Endothelial cell of umbilical vein (primary cell): ENCODE measurements around the gene EEF1E1. TPM values are rescaled to one million over a fixed set of nuclear protein-coding genes. Genes with fewer than 3 reads are reported as not detected.

ENCODE experiments used
- BruUV-seq: library from RNA; stranded (reverse); fragments of 400-500 nt; replicated peaks from 2 replicates; lab custom pipeline; 2021; lab: Mats Ljungman, UMichigan
- CTCF ChIA-PET: fragments of 300-600, 350-600 bp; sonication (Branson Sonifier 250); formaldehyde crosslinking; loops from one replicate; lab custom pipeline; 2021; ENCODE audit warnings: antibody characterized with exemption, inconsistent platforms; lab: Charles Lee
- POLR2A ChIA-PET: fragments of 300-600, 350-600 bp; sonication (Branson Sonifier 250); formaldehyde crosslinking; loops from one replicate; lab custom pipeline; 2021; ENCODE audit warnings: antibody characterized with exemption, inconsistent platforms; lab: Charles Lee
- DNase-seq: peaks from one replicate; pipeline ENCODE4 v3.0.0-alpha.2; 2011; ENCODE audit warnings: low read depth, low spot score
- FAIRE-seq: peaks from 2 replicates; lab custom pipeline; 2011; peaks lifted over from hg19 to GRCh38; lab: Jason Lieb, UNC
- H2AFZ ChIP-seq: 2 replicates; pipeline ENCODE4 v1.6.0; 2012; ENCODE audit warnings: low read depth, low read length, control low read depth, inconsistent platforms
- H3K27ac ChIP-seq: 2 replicates; pipeline ENCODE4 v1.5.1; 2011; ENCODE audit warnings: low read depth, mild to moderate bottlenecking, control low read depth, low read length, moderate library complexity; ENCODE audit not compliant: insufficient read depth
- H3K27me3 ChIP-seq, 2 experiments: 2 replicates each; pipeline versions ENCODE4 v1.6.0 to v1.6.1; 2011; ENCODE audit warnings: low read length in 2 of 2, mixed read lengths in 1 of 2; ENCODE audit not compliant: control insufficient read depth in 2 of 2, insufficient read depth in 2 of 2
- H3K36me3 ChIP-seq, 2 experiments: 2 replicates in 1 of 2; 3 replicates in 1 of 2; pipeline ENCODE4 v1.5.1; 2011; ENCODE audit warnings: low read length in 2 of 2, mild to moderate bottlenecking in 1 of 2, moderate library complexity in 1 of 2; ENCODE audit not compliant: control insufficient read depth in 2 of 2, insufficient read depth in 2 of 2; ENCODE audit errors: extremely low read depth in 1 of 2
- H3K4me1 ChIP-seq: 3 replicates; pipeline ENCODE4 v1.5.1; 2011; ENCODE audit warnings: mild to moderate bottlenecking, low read length; ENCODE audit not compliant: control insufficient read depth, insufficient read depth; ENCODE audit errors: extremely low read depth
- H3K4me2 ChIP-seq: 2 replicates; pipeline ENCODE4 v1.6.1; 2011; ENCODE audit warnings: low read length, control low read depth, mixed read lengths; ENCODE audit not compliant: insufficient read depth
- H3K4me3 ChIP-seq, 3 experiments: fragments of 200-600 bp in 1 of 3; sonication (generic), shearing (Covaris generic) in 1 of 3; replicated peaks in 1 of 3; 2 replicates each; pipeline ENCODE4 v1.5.1; 2011 to 2016; ENCODE audit warnings: control low read depth in 3 of 3, low read length in 3 of 3, mild to moderate bottlenecking in 2 of 3, inconsistent platforms in 1 of 3, low read depth in 1 of 3, moderate library complexity in 1 of 3; ENCODE audit not compliant: insufficient read depth in 1 of 3
- H3K79me2 ChIP-seq: 2 replicates; pipeline ENCODE4 v1.6.0; 2012; ENCODE audit warnings: low read length, inconsistent platforms; ENCODE audit not compliant: control insufficient read depth, insufficient read depth
- H3K9ac ChIP-seq: replicated peaks from 2 replicates; pipeline ENCODE3; 2011; ENCODE audit warnings: low read length, control low read depth; ENCODE audit not compliant: insufficient read depth; ENCODE audit errors: extremely low read depth
- H3K9me1 ChIP-seq: replicated peaks from 3 replicates; pipeline ENCODE4 v1.6.0; 2011; ENCODE audit warnings: mild to moderate bottlenecking, low read length; ENCODE audit not compliant: control insufficient read depth, insufficient read depth; ENCODE audit errors: extremely low read depth
- H3K9me3 ChIP-seq: replicated peaks from 2 replicates; pipeline ENCODE4 v1.5.1; 2012; ENCODE audit warnings: low read length, inconsistent platforms; ENCODE audit not compliant: control insufficient read depth, insufficient read depth
- H4K20me1 ChIP-seq: replicated peaks from 2 replicates; pipeline ENCODE3; 2011; ENCODE audit warnings: mild to moderate bottlenecking, low read length; ENCODE audit not compliant: control insufficient read depth, insufficient read depth; ENCODE audit errors: extremely low read depth
- CTCF ChIP-seq, 2 donors: IDR thresholded peaks; 1 replicate in 1 of 2; 2 replicates in 1 of 2; pipeline ENCODE4 v1.5.1; 2011; ENCODE audit warnings: low read length in 2 of 2, mild to moderate bottlenecking in 2 of 2, moderate library complexity in 2 of 2, control low read depth in 1 of 2, inconsistent platforms in 1 of 2, low read depth in 1 of 2; ENCODE audit not compliant: insufficient read depth in 1 of 2; ENCODE audit errors: extremely low read depth in 1 of 2
- EZH2 ChIP-seq: IDR thresholded peaks from 2 replicates; pipeline ENCODE4 v1.6.1; 2012; ENCODE audit warnings: borderline replicate concordance, low read depth, mild to moderate bottlenecking, moderate library complexity, low read length, inconsistent platforms; ENCODE audit not compliant: severe bottlenecking
- FOS ChIP-seq: IDR thresholded peaks from 2 replicates; pipeline ENCODE4 v1.6.1; 2011; ENCODE audit warnings: mild to moderate bottlenecking, low read length, moderate library complexity, borderline replicate concordance; ENCODE audit not compliant: insufficient read depth
- GATA2 ChIP-seq: IDR thresholded peaks from 2 replicates; pipeline ENCODE4 v1.7.0; 2011; ENCODE audit warnings: low read depth, mild to moderate bottlenecking, moderate library complexity, mixed read lengths, low read length; ENCODE audit not compliant: insufficient read length, insufficient read depth
- JUN ChIP-seq: IDR thresholded peaks from 2 replicates; pipeline ENCODE4 v1.6.1; 2011; ENCODE audit warnings: borderline replicate concordance, low read depth; ENCODE audit not compliant: insufficient read length, insufficient read depth
- MAX ChIP-seq: IDR thresholded peaks from 2 replicates; pipeline ENCODE4 v1.6.1; 2011; ENCODE audit not compliant: insufficient read depth, insufficient read length
- MYC ChIP-seq: IDR thresholded peaks from one replicate; pipeline ENCODE4 v1.6.1; 2011; ENCODE audit warnings: mild to moderate bottlenecking, low read depth, low read length
- POLR2A ChIP-seq: IDR thresholded peaks from 2 replicates; pipeline ENCODE4 v1.6.1; 2012; ENCODE audit warnings: low read depth, mild to moderate bottlenecking, control low read depth, low read length
- POLR2AphosphoS5 ChIP-seq: IDR thresholded peaks from 2 replicates; pipeline ENCODE4 v1.6.1; 2012; ENCODE audit warnings: low read depth, mild to moderate bottlenecking, control low read depth, low read length, moderate library complexity; ENCODE audit not compliant: insufficient read depth
- dilution Hi-C: fragments of 300-500 bp; cut with MboI; formaldehyde crosslinking; loops from one replicate; pipeline ENCODE4 v1.15.0; 2019; ENCODE audit warnings: low sequenced_read_pairs; ENCODE audit not compliant: extremely low pct_ligation_motif_present
- intact Hi-C: fragments of 100-400 bp; cut with micrococcal nuclease; formaldehyde crosslinking; loops from one replicate; pipeline ENCODE4 v1.10.0; 2022
- polyA plus RNA-seq, 4 experiments: library from polyadenylated mRNA; depleted of rRNA in 3 of 4; stranded (reverse) in 3 of 4; unstranded in 1 of 4; fragments of >200 nt; gene quantifications; 2 replicates each; pipeline versions ENCODE4 v1.2.1 to v1.2.3, GENCODE V29; 2011 to 2012; ENCODE audit warnings: missing spikeins in 1 of 4
- total RNA-seq: library from RNA; stranded (reverse); gene quantifications from 2 replicates; pipeline ENCODE4 v1.2.3, GENCODE V29; 2021

EEF1E1 gene
- total and polyA plus RNA-seq, 2 donors (not counting 3 experiments of a cell fraction or from before 2014, with no cell fraction given) = 53.8 to 58.1 TPM

GRCh38 chr6:8069631-8070284 is 32.6 kb downstream of the EEF1E1 start:
- no peaks in the 10 kb centered on the region for H3K27me3 ChIP-seq

More at GRCh38 chr6:8069631-8070284, 32.6 kb downstream of the EEF1E1 start:
- TF ChIP-seq MYC (no peak), EZH2 (no peak), MAX (no peak), GATA2 (no peak), CTCF (IDR thresholded peaks at IDR 0.05; ENCODE audit: extremely low read depth in 1 of 2, insufficient read depth in 1 of 2, low read depth in 1 of 2, low read length in 2 of 2) (no peak), JUN (no peak), FOS (no peak), POLR2AphosphoS5 (no peak), POLR2A (no peak)
- H3K9me3 ChIP-seq = no peaks in the 10 kb centered on the region
- H3K27ac ChIP-seq = no peak overlapping the region
- CTCF ChIA-PET = interaction anchor here (1.4 to 3.3 kb wide), 2 partner anchors 10 to 149 kb away, joined by 5 to 17 read pairs; no protein-coding TSS in a partner anchor
- H3K36me3 ChIP-seq = no peaks in the 10 kb centered on the region
- no TSS peak for BruUV-seq
- no peak for FAIRE-seq
- H3K9me1 ChIP-seq = no peaks in the 10 kb centered on the region
- H2AFZ ChIP-seq = no peak overlapping the region
- H3K9ac ChIP-seq = no peak overlapping the region
- H3K4me3 ChIP-seq = no peak overlapping the region
- no peaks in the 10 kb centered on the region for H3K79me2 ChIP-seq
- H3K4me2 ChIP-seq = no peak overlapping the region
- POLR2A ChIA-PET = no interaction called here
- dilution Hi-C loops = no loop called here
- intact Hi-C loops = loop anchor here (10.0 kb wide), 1 partner anchor 675 kb away; no protein-coding TSS in a partner anchor
- H4K20me1 ChIP-seq = no peaks in the 10 kb centered on the region
- H3K4me1 ChIP-seq = peaks cover under 1% of the 10 kb centered on the region
- DNase-seq = no peak
